ENCODE data around the gene HTRA2. TPM values are rescaled to one million over a fixed set of nuclear protein-coding genes. Genes with fewer than 3 reads are reported as not detected.
A peak's percentile ranks its signal among the peaks of the same experiment; 100 is the strongest.

Gene HTRA2
- total and polyA plus RNA-seq, 9 of the 15 experiments (the other 6 are each of a cell fraction or from before 2014, with no cell fraction given): 54.2 to 71.2 (median 65.8) TPM

GRCh38 chr2:74573747-74574562, 44.2 kb downstream of the HTRA2 start (continued):
- TF ChIP-seq NFRKB (IDR thresholded peaks at IDR 0.05; ENCODE audit: low read depth) (0 out of 2 replicates have a peak, but pooled peaks have one; percentile 39), CGGBP1 (CRISPR knock-in tag; IDR thresholded peaks at IDR 0.05) (no peak), PHB (CRISPR knock-in tag; IDR thresholded peaks at IDR 0.05) (no peak), SUPT5H (IDR thresholded peaks at IDR 0.05) (0 out of 2 replicates have a peak, but pooled peaks have one; percentile 34), ZNF12 (CRISPR knock-in tag; IDR thresholded peaks at IDR 0.05) (no peak), ZNF785 (CRISPR knock-in tag; IDR thresholded peaks at IDR 0.05) (no peak), THRA (IDR thresholded peaks at IDR 0.05) (no peak), HNRNPUL1 (IDR thresholded peaks at IDR 0.05; ENCODE audit: low read length) (no peak), ZNF282 (CRISPR knock-in tag; IDR thresholded peaks at IDR 0.05) (no peak), SMARCA4 (IDR thresholded peaks at IDR 0.05) (peak; percentile 44; the same call in 1 of the 2 replicates), OTX1 (CRISPR knock-in tag; IDR thresholded peaks at IDR 0.05) (no peak), PCBP2 (IDR thresholded peaks at IDR 0.05; ENCODE audit: low read depth, low read length, poor library complexity, severe bottlenecking) (no peak), ZNF780A (CRISPR knock-in tag; IDR thresholded peaks at IDR 0.05) (no peak), DACH1 (IDR thresholded peaks at IDR 0.05; ENCODE audit: partially characterized antibody) (no peak), ATF4 (CRISPR knock-in tag; IDR thresholded peaks at IDR 0.05) (0 out of 2 replicates have a peak, but pooled peaks have one; percentile 22), RBM25 (IDR thresholded peaks at IDR 0.05; ENCODE audit: low read depth, low read length, severe bottlenecking) (no peak), POU5F1 (IDR thresholded peaks at IDR 0.05; ENCODE audit: borderline replicate concordance, low read depth, low read length, partially characterized antibody) (no peak), U2AF1 (optimal IDR thresholded peaks at IDR 0.05; ENCODE audit: low read depth, low read length) (no peak), NR2C1 (IDR thresholded peaks at IDR 0.05) (no peak), NR2C1 (tag; IDR thresholded peaks at IDR 0.05) (0 out of 2 replicates have a peak, but pooled peaks have one; percentile 18)
- TF ChIP-seq, protein P1, sequence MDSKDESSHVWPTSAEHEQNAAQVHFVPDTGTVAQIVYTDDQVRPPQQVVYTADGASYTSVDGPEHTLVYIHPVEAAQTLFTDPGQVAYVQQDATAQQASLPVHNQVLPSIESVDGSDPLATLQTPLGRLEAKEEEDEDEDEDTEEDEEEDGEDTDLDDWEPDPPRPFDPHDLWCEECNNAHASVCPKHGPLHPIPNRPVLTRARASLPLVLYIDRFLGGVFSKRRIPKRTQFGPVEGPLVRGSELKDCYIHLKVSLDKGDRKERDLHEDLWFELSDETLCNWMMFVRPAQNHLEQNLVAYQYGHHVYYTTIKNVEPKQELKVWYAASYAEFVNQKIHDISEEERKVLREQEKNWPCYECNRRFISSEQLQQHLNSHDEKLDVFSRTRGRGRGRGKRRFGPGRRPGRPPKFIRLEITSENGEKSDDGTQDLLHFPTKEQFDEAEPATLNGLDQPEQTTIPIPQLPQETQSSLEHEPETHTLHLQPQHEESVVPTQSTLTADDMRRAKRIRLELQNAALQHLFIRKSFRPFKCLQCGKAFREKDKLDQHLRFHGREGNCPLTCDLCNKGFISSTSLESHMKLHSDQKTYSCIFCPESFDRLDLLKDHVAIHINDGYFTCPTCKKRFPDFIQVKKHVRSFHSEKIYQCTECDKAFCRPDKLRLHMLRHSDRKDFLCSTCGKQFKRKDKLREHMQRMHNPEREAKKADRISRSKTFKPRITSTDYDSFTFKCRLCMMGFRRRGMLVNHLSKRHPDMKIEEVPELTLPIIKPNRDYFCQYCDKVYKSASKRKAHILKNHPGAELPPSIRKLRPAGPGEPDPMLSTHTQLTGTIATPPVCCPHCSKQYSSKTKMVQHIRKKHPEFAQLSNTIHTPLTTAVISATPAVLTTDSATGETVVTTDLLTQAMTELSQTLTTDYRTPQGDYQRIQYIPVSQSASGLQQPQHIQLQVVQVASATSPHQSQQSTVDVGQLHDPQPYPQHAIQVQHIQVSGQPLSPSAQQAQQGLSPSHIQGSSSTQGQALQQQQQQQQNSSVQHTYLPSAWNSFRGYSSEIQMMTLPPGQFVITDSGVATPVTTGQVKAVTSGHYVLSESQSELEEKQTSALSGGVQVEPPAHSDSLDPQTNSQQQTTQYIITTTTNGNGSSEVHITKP (IDR thresholded peaks at IDR 0.05; ENCODE audit: partially characterized antibody): no peak
- TF ChIP-seq, protein P2, sequence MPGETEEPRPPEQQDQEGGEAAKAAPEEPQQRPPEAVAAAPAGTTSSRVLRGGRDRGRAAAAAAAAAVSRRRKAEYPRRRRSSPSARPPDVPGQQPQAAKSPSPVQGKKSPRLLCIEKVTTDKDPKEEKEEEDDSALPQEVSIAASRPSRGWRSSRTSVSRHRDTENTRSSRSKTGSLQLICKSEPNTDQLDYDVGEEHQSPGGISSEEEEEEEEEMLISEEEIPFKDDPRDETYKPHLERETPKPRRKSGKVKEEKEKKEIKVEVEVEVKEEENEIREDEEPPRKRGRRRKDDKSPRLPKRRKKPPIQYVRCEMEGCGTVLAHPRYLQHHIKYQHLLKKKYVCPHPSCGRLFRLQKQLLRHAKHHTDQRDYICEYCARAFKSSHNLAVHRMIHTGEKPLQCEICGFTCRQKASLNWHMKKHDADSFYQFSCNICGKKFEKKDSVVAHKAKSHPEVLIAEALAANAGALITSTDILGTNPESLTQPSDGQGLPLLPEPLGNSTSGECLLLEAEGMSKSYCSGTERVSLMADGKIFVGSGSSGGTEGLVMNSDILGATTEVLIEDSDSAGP (CRISPR knock-in tag; IDR thresholded peaks at IDR 0.05): no peak

Data from K562 (cell line).